ENCODE data around the gene MT1F. TPM values are rescaled to one million over a fixed set of nuclear protein-coding genes. Genes with fewer than 3 reads are reported as not detected.

MT1F gene
- total and polyA plus RNA-seq, 2 of the 4 experiments (the other 2 are of a cell fraction): 0.56 TPM; not detected in 1

DNA sequence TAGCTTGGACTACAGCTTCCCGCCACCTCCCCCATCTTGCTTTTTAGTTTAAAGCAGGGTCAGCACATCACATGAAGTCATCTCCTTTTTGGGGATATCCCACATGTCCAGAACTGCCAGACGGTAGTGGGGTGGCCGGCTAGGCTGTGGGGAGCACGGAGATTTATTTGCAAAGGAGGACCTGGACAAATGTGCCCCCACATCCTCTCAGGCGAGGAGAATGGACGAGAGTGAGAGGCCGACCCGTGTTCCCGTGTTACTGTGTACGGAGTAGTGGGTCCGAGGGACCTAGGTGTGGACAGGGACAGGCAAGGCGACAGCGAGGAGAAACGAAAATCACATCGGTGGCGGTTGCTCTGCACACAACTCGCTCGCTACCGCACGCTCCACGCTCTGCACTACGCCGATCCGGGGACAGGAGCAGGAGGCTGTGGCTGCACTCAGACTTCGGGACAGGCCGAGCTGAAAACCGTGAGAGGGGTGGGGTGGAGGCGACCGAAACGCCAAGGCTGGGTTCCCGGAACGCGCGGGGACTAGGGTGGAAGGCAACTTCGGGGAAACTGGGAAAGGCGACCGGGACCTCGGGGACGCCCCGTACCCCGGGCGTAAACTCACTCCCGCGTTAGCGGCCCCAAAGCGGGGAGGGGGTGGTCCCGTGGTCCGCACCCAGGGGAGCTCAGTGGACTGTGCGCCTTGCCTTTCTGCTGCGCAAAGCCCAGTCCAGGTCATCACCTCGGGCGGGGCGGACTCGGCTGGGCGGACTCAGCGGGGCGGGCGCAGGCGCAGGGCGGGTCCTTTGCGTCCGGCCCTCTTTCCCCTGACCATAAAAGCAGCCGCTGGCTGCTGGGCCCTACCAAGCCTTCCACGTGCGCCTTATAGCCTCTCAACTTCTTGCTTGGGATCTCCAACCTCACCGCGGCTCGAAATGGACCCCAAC lies 19.7 kb upstream of the MT1F start, which contains the start of gene MT1A:
Gene MT1A (plus strand): TSS at position 853 of the 937 bp plus-strand sequence. CDS start 73 bp downstream, at position 926.
- Histone ChIP-seq H2AFZ (replicated peaks; ENCODE audit: low read length, poor library complexity) (peak within 1 kb of the TSS; percentile 86), H3K9me3 (ENCODE audit: control insufficient read depth, insufficient read depth, low read length) (peaks cover 2% of the 10 kb centered on the region; the same call in 1 of the 2 replicates), H3K79me1 (ENCODE audit: low read depth in 1 of 2, low read length in 2 of 2) (no peaks in the 10 kb centered on the region), H2BK120ac (ENCODE audit: low read depth, low read length) (no peak within 1 kb of the TSS), H2BK5ac (ENCODE audit: low read depth, low read length, poor library complexity, severe bottlenecking) (no peak within 1 kb of the TSS), H3K4me2 (ENCODE audit: low read depth, low read length) (peak within 1 kb of the TSS; percentile 63), H4K5ac (ENCODE audit: low read depth, low read length) (no peak within 1 kb of the TSS), H3K9ac (ENCODE audit: low read depth, low read length) (no peak within 1 kb of the TSS), H3K56ac (ENCODE audit: extremely low read depth, insufficient read depth, low read length) (no peak within 1 kb of the TSS), H4K8ac (ENCODE audit: low read depth in 2 of 2, low read length in 2 of 2) (no peak within 1 kb of the TSS), H2BK20ac (ENCODE audit: low read depth, low read length) (no peak within 1 kb of the TSS), H2AK5ac (ENCODE audit: low read depth, low read length) (no peak within 1 kb of the TSS), H3K36me3 (ENCODE audit: control insufficient read depth, insufficient read depth, low read length) (no peaks in the 10 kb centered on the region), H2AK9ac (replicated peaks; ENCODE audit: low read depth, low read length, poor library complexity) (no peak within 1 kb of the TSS), H3K27ac (ENCODE audit: insufficient read depth, low read length) (no peak within 1 kb of the TSS), H3K23ac (ENCODE audit: low read depth, low read length) (peak within 1 kb of the TSS; percentile 90; the same call in 1 of the 2 replicates), H3K4me1 (ENCODE audit: control insufficient read depth, insufficient read depth, low read length) (no peaks in the 10 kb centered on the region; the same call in 1 of the 2 replicates), H2BK15ac (ENCODE audit: low read depth, low read length) (no peak within 1 kb of the TSS), H3K14ac (replicated peaks; ENCODE audit: low read depth, low read length) (no peak within 1 kb of the TSS), H3K4ac (ENCODE audit: low read depth, low read length) (peak within 1 kb of the TSS; percentile 36; the same call in 1 of the 2 replicates), H3K18ac (ENCODE audit: low read depth, low read length) (no peak within 1 kb of the TSS), H4K20me1 (ENCODE audit: insufficient read depth, low read length) (no peaks in the 10 kb centered on the region), H3K27me3 (ENCODE audit: control insufficient read depth, insufficient read depth, low read length) (peaks cover 90% of the 10 kb centered on the region), H3K4me3 (ENCODE audit: insufficient read depth, low read depth, low read length) (peak within 1 kb of the TSS; percentile 36), H3K9me1 (ENCODE audit: insufficient read depth, low read length) (no peaks in the 10 kb centered on the region), H4K91ac (ENCODE audit: insufficient read depth, low read depth, low read length) (no peak within 1 kb of the TSS)
- dilution Hi-C loops (cut with HindIII; ENCODE audit: low sequenced_read_pairs, unreplicated experiment): no loop called here
- in situ Hi-C loops (cut with MboI; ENCODE audit: low sequenced_read_pairs): no loop called here
- POLR2A ChIA-PET (ENCODE audit: unreplicated experiment): no interaction called here
- intact Hi-C loops (cut with micrococcal nuclease): no loop called here
- DNase-seq: peak; percentile 7
- ATAC-seq (ENCODE audit: low read depth): peak; percentile 90
- WGBS, 2 experiments (ENCODE audit: extremely low coverage in 2 of 2, insufficient read length in 1 of 2): 13% methylated on average over 48 of the region's 68 CpGs; no CpG with 5 or more reads in 1 of the 2 experiments
- TF ChIP-seq RAD21 (IDR thresholded peaks at IDR 0.05; ENCODE audit: low read length) (no peak), NFE2L2 (IDR thresholded peaks at IDR 0.05; ENCODE audit: low read depth, low read length) (no peak), BHLHE40 (IDR thresholded peaks at IDR 0.05; ENCODE audit: low read depth, low read length) (no peak), RFX5 (IDR thresholded peaks at IDR 0.05; ENCODE audit: low read depth, low read length) (no peak), CEBPB (IDR thresholded peaks at IDR 0.05; ENCODE audit: low read depth, low read length) (no peak), POLR2A (IDR thresholded peaks at IDR 0.05; ENCODE audit: low read depth, low read length) (no peak), MXI1 (IDR thresholded peaks at IDR 0.05; ENCODE audit: borderline replicate concordance, low read depth, low read length) (no peak)
- TF ChIP-seq, protein P1, sequence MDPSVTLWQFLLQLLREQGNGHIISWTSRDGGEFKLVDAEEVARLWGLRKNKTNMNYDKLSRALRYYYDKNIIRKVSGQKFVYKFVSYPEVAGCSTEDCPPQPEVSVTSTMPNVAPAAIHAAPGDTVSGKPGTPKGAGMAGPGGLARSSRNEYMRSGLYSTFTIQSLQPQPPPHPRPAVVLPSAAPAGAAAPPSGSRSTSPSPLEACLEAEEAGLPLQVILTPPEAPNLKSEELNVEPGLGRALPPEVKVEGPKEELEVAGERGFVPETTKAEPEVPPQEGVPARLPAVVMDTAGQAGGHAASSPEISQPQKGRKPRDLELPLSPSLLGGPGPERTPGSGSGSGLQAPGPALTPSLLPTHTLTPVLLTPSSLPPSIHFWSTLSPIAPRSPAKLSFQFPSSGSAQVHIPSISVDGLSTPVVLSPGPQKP (IDR thresholded peaks at IDR 0.05; ENCODE audit: borderline replicate concordance, low read depth, low read length): no peak
- TF ChIP-seq, protein P2, sequence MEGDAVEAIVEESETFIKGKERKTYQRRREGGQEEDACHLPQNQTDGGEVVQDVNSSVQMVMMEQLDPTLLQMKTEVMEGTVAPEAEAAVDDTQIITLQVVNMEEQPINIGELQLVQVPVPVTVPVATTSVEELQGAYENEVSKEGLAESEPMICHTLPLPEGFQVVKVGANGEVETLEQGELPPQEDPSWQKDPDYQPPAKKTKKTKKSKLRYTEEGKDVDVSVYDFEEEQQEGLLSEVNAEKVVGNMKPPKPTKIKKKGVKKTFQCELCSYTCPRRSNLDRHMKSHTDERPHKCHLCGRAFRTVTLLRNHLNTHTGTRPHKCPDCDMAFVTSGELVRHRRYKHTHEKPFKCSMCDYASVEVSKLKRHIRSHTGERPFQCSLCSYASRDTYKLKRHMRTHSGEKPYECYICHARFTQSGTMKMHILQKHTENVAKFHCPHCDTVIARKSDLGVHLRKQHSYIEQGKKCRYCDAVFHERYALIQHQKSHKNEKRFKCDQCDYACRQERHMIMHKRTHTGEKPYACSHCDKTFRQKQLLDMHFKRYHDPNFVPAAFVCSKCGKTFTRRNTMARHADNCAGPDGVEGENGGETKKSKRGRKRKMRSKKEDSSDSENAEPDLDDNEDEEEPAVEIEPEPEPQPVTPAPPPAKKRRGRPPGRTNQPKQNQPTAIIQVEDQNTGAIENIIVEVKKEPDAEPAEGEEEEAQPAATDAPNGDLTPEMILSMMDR (conservative IDR thresholded peaks at IDR 0.05; ENCODE audit: low read depth, low read length): no peak
- TF ChIP-seq, protein P3, sequence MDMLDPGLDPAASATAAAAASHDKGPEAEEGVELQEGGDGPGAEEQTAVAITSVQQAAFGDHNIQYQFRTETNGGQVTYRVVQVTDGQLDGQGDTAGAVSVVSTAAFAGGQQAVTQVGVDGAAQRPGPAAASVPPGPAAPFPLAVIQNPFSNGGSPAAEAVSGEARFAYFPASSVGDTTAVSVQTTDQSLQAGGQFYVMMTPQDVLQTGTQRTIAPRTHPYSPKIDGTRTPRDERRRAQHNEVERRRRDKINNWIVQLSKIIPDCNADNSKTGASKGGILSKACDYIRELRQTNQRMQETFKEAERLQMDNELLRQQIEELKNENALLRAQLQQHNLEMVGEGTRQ (IDR thresholded peaks at IDR 0.05; ENCODE audit: low read depth, low read length): no peak
- CTCF ChIA-PET: no interaction called here
- BruUV-seq (replicated peaks): no TSS peak
